HG03103 (cell line): Measurements from ENCODE around the gene RPS15.
"Not testable (repeated sequence)": the region's sequence is repeated elsewhere in the genome, so short reads cannot be mapped to it uniquely, and the experiment has no call there.

Experiments used
- ATAC-seq: cut with Tn5 transposase; IDR thresholded peaks from one replicate; pipeline ENCODE4 v1.9.1; 2021; ENCODE audit warnings: low read depth; ENCODE audit not compliant: unreplicated experiment

The RPS15 gene

GRCh38 chr19:1418951-1419738, 19.1 kb upstream of the RPS15 start:
- ATAC-seq, result no peak

- ATAC-seq, result not testable (repeated sequence)
Measured at GRCh38 chr19:1420085-1420484, 18.1 kb upstream of the RPS15 start.

- ATAC-seq, result no peak
Measured at GRCh38 chr19:1420590-1420989, 17.6 kb upstream of the RPS15 start.

GRCh38 chr19:1421218-1421957, 16.8 kb upstream of the RPS15 start:
- ATAC-seq, result no peak

GRCh38 chr19:1421958-1422305, 16.3 kb upstream of the RPS15 start:
- ATAC-seq, result no peak

- ATAC-seq, result no peak
Measured at GRCh38 chr19:1422360-1422759, 15.8 kb upstream of the RPS15 start.

- no peak for ATAC-seq
Measured at GRCh38 chr19:1422943-1423342, 15.3 kb upstream of the RPS15 start.

- ATAC-seq, result no peak
Measured at GRCh38 chr19:1423436-1424191, 14.6 kb upstream of the RPS15 start.

- ATAC-seq, result no peak
Measured at GRCh38 chr19:1424192-1424955, 13.8 kb upstream of the RPS15 start.

- ATAC-seq, result no peak
Measured at GRCh38 chr19:1425102-1425837, 12.9 kb upstream of the RPS15 start.

GRCh38 chr19:1425902-1426301, 12.3 kb upstream of the RPS15 start:
- ATAC-seq, result no peak

- ATAC-seq, result no peak
Measured at GRCh38 chr19:1426736-1427135, 11.5 kb upstream of the RPS15 start.

GRCh38 chr19:1427221-1427920, 10.8 kb upstream of the RPS15 start:
- no peak for ATAC-seq

GRCh38 chr19:1428738-1429391, 9.3 kb upstream of the RPS15 start:
- ATAC-seq, result no peak

GRCh38 chr19:1429750-1430149, 8.4 kb upstream of the RPS15 start:
- ATAC-seq, result no peak

GRCh38 chr19:1430246-1430645, 8.0 kb upstream of the RPS15 start:
- ATAC-seq, result no peak

- no peak for ATAC-seq
Measured at GRCh38 chr19:1431759-1432506, 6.3 kb upstream of the RPS15 start.

- ATAC-seq, result no peak
Measured at GRCh38 chr19:1432507-1432887, 5.7 kb upstream of the RPS15 start.
